K562 (cell line): ENCODE results near the gene GULP1.

ENCODE experiments used
- FOS ChIP-seq: IDR thresholded peaks from 3 replicates; pipeline ENCODE4 v1.6.1; 2011; ENCODE audit not compliant: insufficient read length; ENCODE audit errors: extremely low read depth
- ZNF124 ChIP-seq: sonication (generic); formaldehyde crosslinking; IDR thresholded peaks from 2 replicates; pipeline ENCODE4 v1.8.1; 2022; ENCODE audit warnings: missing genetic modification reagents

GRCh38 chr2:188399159-188399558, 107.5 kb downstream of the GULP1 start:
- TF ChIP-seq FOS: no peak
- TF ChIP-seq ZNF124 (CRISPR knock-in tag): no peak
